Neural cell (in vitro differentiated cells): ENCODE data around the gene RGS9BP. TPM values are rescaled to one million over a fixed set of nuclear protein-coding genes. Genes with fewer than 3 reads are reported as not detected.

Experiments
- H2AFZ ChIP-seq: fragments of 200-600, 300-800 bp; sonication (generic), shearing (Covaris generic); 2 replicates; pipeline ENCODE4 v1.6.0; 2014; ENCODE audit warnings: low read depth, mild to moderate bottlenecking, antibody characterized with exemption, low read length, moderate library complexity
- H3F3A ChIP-seq: fragments of 200-600 bp; shearing (Covaris generic); 2 replicates; pipeline ENCODE4 v1.6.1; 2016; ENCODE audit warnings: mild to moderate bottlenecking, moderate library complexity, mixed read lengths, antibody characterized with exemption, low read length; ENCODE audit not compliant: insufficient read depth, poor library complexity, severe bottlenecking
- H3K27ac ChIP-seq: fragments of 200-600, 300-800 bp; sonication (generic), shearing (Covaris generic); 2 replicates; pipeline ENCODE4 v1.5.1; 2014; ENCODE audit warnings: mild to moderate bottlenecking, low read length, moderate library complexity
- H3K27me3 ChIP-seq: fragments of 300-800, 200-600 bp; sonication (generic), shearing (Covaris generic); 2 replicates; pipeline ENCODE4 v1.6.0; 2014; ENCODE audit warnings: mild to moderate bottlenecking, low read depth, low read length, moderate library complexity; ENCODE audit not compliant: insufficient read depth
- H3K36me3 ChIP-seq: fragments of 300-800, 200-600 bp; sonication (generic), shearing (Covaris generic); 2 replicates; pipeline ENCODE4 v1.5.1; 2014; ENCODE audit warnings: mild to moderate bottlenecking, antibody characterized with exemption, low read length, moderate library complexity; ENCODE audit not compliant: insufficient read depth
- H3K4me2 ChIP-seq: fragments of 300-800, 200-600 bp; sonication (generic), shearing (Covaris generic); 2 replicates; pipeline ENCODE4 v1.6.0; 2014; ENCODE audit warnings: mild to moderate bottlenecking, low read length
- H3K4me3 ChIP-seq: fragments of 300-800, 200-600 bp; sonication (generic), shearing (Covaris generic); 2 replicates; pipeline ENCODE4 v1.5.1; 2014; ENCODE audit warnings: mild to moderate bottlenecking, low read length, moderate library complexity
- H3K79me2 ChIP-seq: fragments of 200-600 bp; shearing (Covaris generic); replicated peaks from 2 replicates; pipeline ENCODE4 v1.6.0; 2014; ENCODE audit warnings: mild to moderate bottlenecking, low read length, moderate library complexity; ENCODE audit not compliant: insufficient read depth
- H3K9ac ChIP-seq: fragments of 300-800, 200-600 bp; sonication (generic), shearing (Covaris generic); 2 replicates; pipeline ENCODE4 v1.6.1; 2016; ENCODE audit warnings: mild to moderate bottlenecking, low read length, mixed read lengths
- H3K9me2 ChIP-seq: fragments of 200-600 bp; shearing (Covaris generic); 2 replicates; pipeline ENCODE4 v1.6.1; 2016; ENCODE audit warnings: mild to moderate bottlenecking, low read length, mixed read lengths; ENCODE audit not compliant: insufficient read depth
- H3K9me3 ChIP-seq: fragments of 200-600, 300-800 bp; sonication (generic), shearing (Covaris generic); 2 replicates; pipeline ENCODE4 v1.6.1; 2016; ENCODE audit warnings: mild to moderate bottlenecking, mixed run types, low read length, moderate library complexity, mixed read lengths
- H4K20me1 ChIP-seq: fragments of 200-600 bp; shearing (Covaris generic); 2 replicates; pipeline ENCODE4 v1.6.1; 2016; ENCODE audit warnings: mild to moderate bottlenecking, mixed run types; ENCODE audit not compliant: insufficient read depth
- CTCF ChIP-seq: fragments of 450-650 bp; IDR thresholded peaks from 2 replicates; pipeline ENCODE4 v1.5.1; 2014; ENCODE audit warnings: antibody characterized with exemption, mild to moderate bottlenecking, moderate library complexity; ENCODE audit not compliant: poor library complexity, severe bottlenecking
- EP300 ChIP-seq: fragments of 450-650 bp; conservative IDR thresholded peaks from 2 replicates; pipeline ENCODE4 v1.6.1; 2014; ENCODE audit warnings: antibody characterized with exemption, mild to moderate bottlenecking, moderate library complexity; ENCODE audit not compliant: poor library complexity, severe bottlenecking
- EZH2 ChIP-seq: fragments of 200-600, 300-800 bp; shearing (Covaris generic), sonication (generic); IDR thresholded peaks from 2 replicates; pipeline ENCODE4 v1.6.1; 2014; ENCODE audit warnings: antibody characterized with exemption, low read length, borderline replicate concordance, mild to moderate bottlenecking; ENCODE audit not compliant: insufficient read depth, poor library complexity, severe bottlenecking
- MXI1 ChIP-seq: fragments of 450-650 bp; conservative IDR thresholded peaks from 2 replicates; pipeline ENCODE4 v1.6.1; 2014; ENCODE audit warnings: antibody characterized with exemption, mild to moderate bottlenecking; ENCODE audit not compliant: poor library complexity, severe bottlenecking
- POLR2AphosphoS5 ChIP-seq: IDR thresholded peaks from 2 replicates; pipeline ENCODE4 v1.6.1; 2012
- RAD21 ChIP-seq: fragments of 450-650 bp; conservative IDR thresholded peaks from 2 replicates; pipeline ENCODE4 v1.6.1; 2014; ENCODE audit warnings: antibody characterized with exemption, mild to moderate bottlenecking, moderate library complexity
- SMC3 ChIP-seq: fragments of 450-650 bp; conservative IDR thresholded peaks from 2 replicates; pipeline ENCODE4 v1.6.1; 2014; ENCODE audit warnings: antibody characterized with exemption, mild to moderate bottlenecking, moderate library complexity; ENCODE audit not compliant: poor library complexity
- TAF1 ChIP-seq: IDR thresholded peaks from 2 replicates; pipeline ENCODE4 v1.6.1; 2012; ENCODE audit warnings: low read depth
- polyA plus RNA-seq: library from polyadenylated mRNA; depleted of rRNA; stranded (reverse); fragments of >200 nt; gene quantifications from 2 replicates; pipeline ENCODE4 v1.2.3, GENCODE V29; 2014
- TF ChIP-seq, protein P1 (sequence below): IDR thresholded peaks from 2 replicates; pipeline ENCODE4 v1.6.1; 2012; ENCODE audit warnings: borderline replicate concordance

RGS9BP gene
- polyA plus RNA-seq, 1 donor from 2014 or later = not detected

GRCh38 chr19:32638625-32639024, 37.0 kb upstream of the RGS9BP start:
- Histone ChIP-seq H3K9me3 (no peaks in the 10 kb centered on the region), H3K4me3 (no peak overlapping the region), H3F3A (no peaks in the 10 kb centered on the region), H4K20me1 (no peaks in the 10 kb centered on the region), H3K36me3 (peaks cover 8% of the 10 kb centered on the region), H2AFZ (no peak overlapping the region), H3K4me2 (no peak overlapping the region), H3K79me2 (no peaks in the 10 kb centered on the region), H3K9me2 (no peaks in the 10 kb centered on the region), H3K27me3 (no peaks in the 10 kb centered on the region), H3K9ac (no peak overlapping the region), H3K27ac (no peak overlapping the region)
- TF ChIP-seq, protein P1, sequence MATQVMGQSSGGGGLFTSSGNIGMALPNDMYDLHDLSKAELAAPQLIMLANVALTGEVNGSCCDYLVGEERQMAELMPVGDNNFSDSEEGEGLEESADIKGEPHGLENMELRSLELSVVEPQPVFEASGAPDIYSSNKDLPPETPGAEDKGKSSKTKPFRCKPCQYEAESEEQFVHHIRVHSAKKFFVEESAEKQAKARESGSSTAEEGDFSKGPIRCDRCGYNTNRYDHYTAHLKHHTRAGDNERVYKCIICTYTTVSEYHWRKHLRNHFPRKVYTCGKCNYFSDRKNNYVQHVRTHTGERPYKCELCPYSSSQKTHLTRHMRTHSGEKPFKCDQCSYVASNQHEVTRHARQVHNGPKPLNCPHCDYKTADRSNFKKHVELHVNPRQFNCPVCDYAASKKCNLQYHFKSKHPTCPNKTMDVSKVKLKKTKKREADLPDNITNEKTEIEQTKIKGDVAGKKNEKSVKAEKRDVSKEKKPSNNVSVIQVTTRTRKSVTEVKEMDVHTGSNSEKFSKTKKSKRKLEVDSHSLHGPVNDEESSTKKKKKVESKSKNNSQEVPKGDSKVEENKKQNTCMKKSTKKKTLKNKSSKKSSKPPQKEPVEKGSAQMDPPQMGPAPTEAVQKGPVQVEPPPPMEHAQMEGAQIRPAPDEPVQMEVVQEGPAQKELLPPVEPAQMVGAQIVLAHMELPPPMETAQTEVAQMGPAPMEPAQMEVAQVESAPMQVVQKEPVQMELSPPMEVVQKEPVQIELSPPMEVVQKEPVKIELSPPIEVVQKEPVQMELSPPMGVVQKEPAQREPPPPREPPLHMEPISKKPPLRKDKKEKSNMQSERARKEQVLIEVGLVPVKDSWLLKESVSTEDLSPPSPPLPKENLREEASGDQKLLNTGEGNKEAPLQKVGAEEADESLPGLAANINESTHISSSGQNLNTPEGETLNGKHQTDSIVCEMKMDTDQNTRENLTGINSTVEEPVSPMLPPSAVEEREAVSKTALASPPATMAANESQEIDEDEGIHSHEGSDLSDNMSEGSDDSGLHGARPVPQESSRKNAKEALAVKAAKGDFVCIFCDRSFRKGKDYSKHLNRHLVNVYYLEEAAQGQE = no peak
- no peak for TF ChIP-seq EZH2
- no peak for TF ChIP-seq MXI1
- no peak for TF ChIP-seq POLR2AphosphoS5
- no peak for TF ChIP-seq RAD21
- TF ChIP-seq SMC3 = no peak

- no peaks in the 10 kb centered on the region for H4K20me1 ChIP-seq
- H2AFZ ChIP-seq = no peak overlapping the region
- no peaks in the 10 kb centered on the region for H3K36me3 ChIP-seq
- H3K9ac ChIP-seq = no peak overlapping the region
- H3K9me3 ChIP-seq = no peaks in the 10 kb centered on the region
- no peaks in the 10 kb centered on the region for H3K79me2 ChIP-seq
- H3K4me2 ChIP-seq = no peak overlapping the region
- H3K27me3 ChIP-seq = no peaks in the 10 kb centered on the region
- TF ChIP-seq, protein P1 = no peak
- TF ChIP-seq CTCF (no peak), RAD21 (no peak), MXI1 (no peak), SMC3 (no peak), EP300 (no peak), TAF1 (no peak), EZH2 (no peak), POLR2AphosphoS5 (no peak)
- no peak overlapping the region for H3K27ac ChIP-seq
- H3F3A ChIP-seq = no peaks in the 10 kb centered on the region
- H3K4me3 ChIP-seq = no peak overlapping the region
- H3K9me2 ChIP-seq = no peaks in the 10 kb centered on the region
These were observed 32.9 kb upstream of the RGS9BP start for GRCh38 chr19:32642771-32643170.
